ENCODE results near the gene FRMPD4. TPM values are rescaled to one million over a fixed set of nuclear protein-coding genes. Genes with fewer than 3 reads are reported as not detected.

The FRMPD4 gene
- total RNA-seq, 1 donor from 2014 or later, result not detected

- intact Hi-C loops (cut with micrococcal nuclease), result no loop called here
These were observed 154.9 kb downstream of the FRMPD4 start for GRCh38 chrX:12292996-12293765.

GRCh38 chrX:12297353-12297752, 159.1 kb downstream of the FRMPD4 start:
- intact Hi-C loops (cut with micrococcal nuclease), result no loop called here

GRCh38 chrX:12301288-12301687, 163.0 kb downstream of the FRMPD4 start:
- intact Hi-C loops (cut with micrococcal nuclease), result no loop called here

GRCh38 chrX:12304261-12304660, 166.0 kb downstream of the FRMPD4 start:
- intact Hi-C loops (cut with micrococcal nuclease), result no loop called here

- intact Hi-C loops (cut with micrococcal nuclease), result no loop called here
These were observed 169.7 kb downstream of the FRMPD4 start for GRCh38 chrX:12307961-12308360.

GRCh38 chrX:12308420-12308819, 170.1 kb downstream of the FRMPD4 start:
- intact Hi-C loops (cut with micrococcal nuclease), result no loop called here

- intact Hi-C loops (cut with micrococcal nuclease), result no loop called here
These were observed 170.9 kb downstream of the FRMPD4 start for GRCh38 chrX:12309040-12309743.

- intact Hi-C loops (cut with micrococcal nuclease), result no loop called here
These were observed 171.4 kb downstream of the FRMPD4 start for GRCh38 chrX:12309744-12310076.

- intact Hi-C loops (cut with micrococcal nuclease), result no loop called here
These were observed 176.4 kb downstream of the FRMPD4 start for GRCh38 chrX:12314651-12315050.

GRCh38 chrX:12315526-12315925, 177.3 kb downstream of the FRMPD4 start:
- intact Hi-C loops (cut with micrococcal nuclease), result no loop called here

- intact Hi-C loops (cut with micrococcal nuclease), result no loop called here
These were observed 180.8 kb downstream of the FRMPD4 start for GRCh38 chrX:12319003-12319519.

- intact Hi-C loops (cut with micrococcal nuclease), result no loop called here
These were observed 181.7 kb downstream of the FRMPD4 start for GRCh38 chrX:12319992-12320391.

GRCh38 chrX:12322031-12322430, 183.8 kb downstream of the FRMPD4 start:
- intact Hi-C loops (cut with micrococcal nuclease), result no loop called here

GRCh38 chrX:12325171-12325570, 186.9 kb downstream of the FRMPD4 start:
- intact Hi-C loops (cut with micrococcal nuclease), result no loop called here

- intact Hi-C loops (cut with micrococcal nuclease), result no loop called here
These were observed 189.6 kb downstream of the FRMPD4 start for GRCh38 chrX:12327836-12328235.

GRCh38 chrX:12329476-12329875, 191.2 kb downstream of the FRMPD4 start:
- intact Hi-C loops (cut with micrococcal nuclease), result no loop called here

GRCh38 chrX:12330841-12331240, 192.6 kb downstream of the FRMPD4 start:
- intact Hi-C loops (cut with micrococcal nuclease), result no loop called here

GRCh38 chrX:12332786-12333347, 194.6 kb downstream of the FRMPD4 start:
- intact Hi-C loops (cut with micrococcal nuclease), result no loop called here

- intact Hi-C loops (cut with micrococcal nuclease), result no loop called here
These were observed 201.6 kb downstream of the FRMPD4 start for GRCh38 chrX:12339921-12340320.

GRCh38 chrX:12344954-12345353, 206.7 kb downstream of the FRMPD4 start:
- intact Hi-C loops (cut with micrococcal nuclease), result no loop called here

GRCh38 chrX:12349201-12349600, 210.9 kb downstream of the FRMPD4 start:
- intact Hi-C loops (cut with micrococcal nuclease), result no loop called here

- intact Hi-C loops (cut with micrococcal nuclease), result no loop called here
These were observed 214.6 kb downstream of the FRMPD4 start for GRCh38 chrX:12352922-12353321.

All from T-helper 1 cell treated with Interleukin-12 subunit alpha and Interleukin-12 subunit beta and Interleukin-4 antibody, amounts not matched to agents 30 ng/mL and 1 ng/mL, for 36 hours (primary cell).